ENCODE measurements around the gene LIMK2.

DNA sequence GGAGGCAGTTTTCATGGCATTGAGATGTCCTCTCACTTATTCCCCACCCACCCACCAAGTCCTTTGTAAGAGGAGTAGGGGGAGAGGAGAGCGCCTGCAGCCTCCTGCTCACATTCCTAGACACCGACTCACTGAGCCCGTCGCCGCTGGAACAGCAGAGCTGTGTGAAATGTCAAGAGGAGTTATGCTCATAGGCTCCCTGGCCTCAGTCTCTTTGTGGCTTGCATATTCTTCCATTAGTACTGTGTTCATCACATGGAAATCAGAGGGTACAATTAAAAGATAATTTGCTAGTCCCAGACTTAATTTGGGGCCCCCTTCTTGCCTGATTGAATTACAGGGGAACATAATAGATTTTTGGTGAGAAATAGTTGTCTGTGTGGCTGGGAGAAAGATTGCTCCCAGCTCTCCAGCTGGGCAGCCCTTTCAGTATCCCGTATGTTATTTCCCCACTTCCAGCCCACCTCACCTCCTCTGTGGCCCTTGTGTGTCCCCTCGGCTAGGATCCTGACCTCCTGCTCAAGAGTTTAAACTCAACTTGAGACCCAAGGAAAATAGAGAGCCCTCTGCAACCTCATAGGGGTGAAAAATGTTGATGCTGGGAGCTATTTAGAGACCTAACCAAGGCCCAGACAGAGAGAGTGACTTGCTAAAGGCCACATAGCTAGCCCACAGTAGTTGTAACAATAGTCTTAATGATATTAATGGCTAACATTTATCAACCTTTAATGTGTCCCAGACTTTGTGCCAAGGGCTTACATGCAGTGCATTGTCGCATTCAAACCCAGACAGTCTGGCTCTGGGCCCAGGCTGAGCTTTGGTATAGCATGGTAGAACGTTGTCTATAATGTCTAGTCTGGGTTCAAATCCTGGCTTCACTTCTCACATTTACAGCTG, 32.2 kb downstream of the LIMK2 start:
- TF ChIP-seq POLR2A (IDR thresholded peaks at IDR 0.05), result no peak
- TF ChIP-seq, protein P1, sequence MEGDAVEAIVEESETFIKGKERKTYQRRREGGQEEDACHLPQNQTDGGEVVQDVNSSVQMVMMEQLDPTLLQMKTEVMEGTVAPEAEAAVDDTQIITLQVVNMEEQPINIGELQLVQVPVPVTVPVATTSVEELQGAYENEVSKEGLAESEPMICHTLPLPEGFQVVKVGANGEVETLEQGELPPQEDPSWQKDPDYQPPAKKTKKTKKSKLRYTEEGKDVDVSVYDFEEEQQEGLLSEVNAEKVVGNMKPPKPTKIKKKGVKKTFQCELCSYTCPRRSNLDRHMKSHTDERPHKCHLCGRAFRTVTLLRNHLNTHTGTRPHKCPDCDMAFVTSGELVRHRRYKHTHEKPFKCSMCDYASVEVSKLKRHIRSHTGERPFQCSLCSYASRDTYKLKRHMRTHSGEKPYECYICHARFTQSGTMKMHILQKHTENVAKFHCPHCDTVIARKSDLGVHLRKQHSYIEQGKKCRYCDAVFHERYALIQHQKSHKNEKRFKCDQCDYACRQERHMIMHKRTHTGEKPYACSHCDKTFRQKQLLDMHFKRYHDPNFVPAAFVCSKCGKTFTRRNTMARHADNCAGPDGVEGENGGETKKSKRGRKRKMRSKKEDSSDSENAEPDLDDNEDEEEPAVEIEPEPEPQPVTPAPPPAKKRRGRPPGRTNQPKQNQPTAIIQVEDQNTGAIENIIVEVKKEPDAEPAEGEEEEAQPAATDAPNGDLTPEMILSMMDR (IDR thresholded peaks at IDR 0.05 in 4 of 5, conservative IDR thresholded peaks at IDR 0.05 in 1 of 5), result no peak
